IMR-90 (cell line): Measurements from ENCODE around the gene DBT. TPM values are rescaled to one million over a fixed set of nuclear protein-coding genes. Genes with fewer than 3 reads are reported as not detected.

Experiments
- ATAC-seq: fragments of 200-7000 bp; cut with Tn5 transposase; 2 replicates; pipeline ENCODE4 v1.9.1; 2020; ENCODE audit warnings: low read depth, mild to moderate bottlenecking, moderate library complexity
- BruUV-seq: library from RNA; stranded (reverse); fragments of 400-500 nt; replicated peaks from 2 replicates; lab custom pipeline; 2021; lab: Mats Ljungman, UMichigan
- CTCF ChIA-PET: fragments of 300-600 bp; formaldehyde crosslinking; extraction: SDS; loops from one replicate; lab custom pipeline; 2021; ENCODE audit warnings: antibody characterized with exemption; lab: Yijun Ruan, JAX
- POLR2A ChIA-PET: fragments of 300-600 bp; sonication (Branson Sonifier 250); formaldehyde crosslinking; loops from one replicate; lab custom pipeline; 2022; ENCODE audit warnings: antibody characterized with exemption; ENCODE audit not compliant: unreplicated experiment; lab: Charles Lee
- DNase-seq: peaks from one replicate; pipeline ENCODE4 v3.0.0; 2013
- H2AFZ ChIP-seq: replicated peaks from 2 replicates; pipeline ENCODE3; 2013; ENCODE audit warnings: low read length, mild to moderate bottlenecking; ENCODE audit not compliant: poor library complexity
- H2AK5ac ChIP-seq: 2 replicates; pipeline ENCODE4 v1.6.1; 2013; ENCODE audit warnings: low read depth, low read length, inconsistent platforms
- H2AK9ac ChIP-seq: replicated peaks from 2 replicates; pipeline ENCODE3; 2013; ENCODE audit warnings: mild to moderate bottlenecking, low read depth, low read length, moderate library complexity; ENCODE audit not compliant: poor library complexity
- H2BK120ac ChIP-seq: 2 replicates; pipeline ENCODE4 v1.6.1; 2013; ENCODE audit warnings: low read depth, low read length, inconsistent platforms
- H2BK15ac ChIP-seq: 3 replicates; pipeline ENCODE4 v1.6.1; 2013; ENCODE audit warnings: low read depth, low read length, inconsistent platforms
- H2BK20ac ChIP-seq: 2 replicates; pipeline ENCODE4 v1.6.1; 2013; ENCODE audit warnings: low read depth, mild to moderate bottlenecking, inconsistent platforms, low read length, moderate library complexity
- H2BK5ac ChIP-seq: 2 replicates; pipeline ENCODE4 v1.6.1; 2013; ENCODE audit warnings: mild to moderate bottlenecking, low read depth, low read length, inconsistent platforms; ENCODE audit not compliant: poor library complexity, severe bottlenecking
- H3K14ac ChIP-seq: replicated peaks from 2 replicates; pipeline ENCODE4 v1.6.1; 2013; ENCODE audit warnings: low read depth, low read length, inconsistent platforms
- H3K18ac ChIP-seq: 2 replicates; pipeline ENCODE4 v1.6.1; 2013; ENCODE audit warnings: low read depth, low read length, control low read depth
- H3K23ac ChIP-seq: 2 replicates; pipeline ENCODE4 v1.6.1; 2013; ENCODE audit warnings: low read depth, low read length, inconsistent platforms
- H3K27ac ChIP-seq: 2 replicates; pipeline ENCODE4 v1.5.1; 2013; ENCODE audit warnings: mild to moderate bottlenecking, control low read depth, low read length; ENCODE audit not compliant: insufficient read depth
- H3K27me3 ChIP-seq: 2 replicates; pipeline ENCODE4 v1.6.1; 2013; ENCODE audit warnings: low read length; ENCODE audit not compliant: control insufficient read depth, insufficient read depth
- H3K36me3 ChIP-seq: 2 replicates; pipeline ENCODE4 v1.6.1; 2013; ENCODE audit warnings: low read length, mixed read lengths; ENCODE audit not compliant: control insufficient read depth, insufficient read depth
- H3K4ac ChIP-seq: 2 replicates; pipeline ENCODE4 v1.6.1; 2013; ENCODE audit warnings: low read depth, low read length, inconsistent platforms
- H3K4me1 ChIP-seq: 2 replicates; pipeline ENCODE4 v1.6.1; 2013; ENCODE audit warnings: low read length, mixed read lengths; ENCODE audit not compliant: control insufficient read depth, insufficient read depth
- H3K4me2 ChIP-seq: 2 replicates; pipeline ENCODE4 v1.6.1; 2013; ENCODE audit warnings: low read depth, mild to moderate bottlenecking, control low read depth, low read length, moderate library complexity
- H3K4me3 ChIP-seq: 2 replicates; pipeline ENCODE4 v1.5.1; 2013; ENCODE audit warnings: low read depth, mild to moderate bottlenecking, control low read depth, low read length, moderate library complexity; ENCODE audit not compliant: insufficient read depth
- H3K56ac ChIP-seq: 2 replicates; pipeline ENCODE4 v1.6.1; 2013; ENCODE audit warnings: low read length, inconsistent platforms; ENCODE audit not compliant: insufficient read depth; ENCODE audit errors: extremely low read depth
- H3K79me1 ChIP-seq, 2 experiments: 2 replicates each; pipeline ENCODE4 v1.6.1; 2013; ENCODE audit warnings: low read length in 2 of 2, inconsistent platforms in 1 of 2, low read depth in 1 of 2
- H3K9ac ChIP-seq: 2 replicates; pipeline ENCODE4 v1.6.1; 2013; ENCODE audit warnings: low read depth, low read length, control low read depth
- H3K9me1 ChIP-seq: 2 replicates; pipeline ENCODE4 v1.6.1; 2013; ENCODE audit warnings: low read length, inconsistent platforms; ENCODE audit not compliant: insufficient read depth
- H3K9me3 ChIP-seq: 2 replicates; pipeline ENCODE4 v1.6.1; 2013; ENCODE audit warnings: low read length; ENCODE audit not compliant: control insufficient read depth, insufficient read depth
- H4K20me1 ChIP-seq: 2 replicates; pipeline ENCODE4 v1.6.1; 2013; ENCODE audit warnings: low read length, inconsistent platforms; ENCODE audit not compliant: insufficient read depth
- H4K5ac ChIP-seq: 2 replicates; pipeline ENCODE4 v1.6.1; 2013; ENCODE audit warnings: mild to moderate bottlenecking, low read depth, low read length, control low read depth
- H4K8ac ChIP-seq, 2 experiments: 2 replicates each; pipeline ENCODE4 v1.6.1; 2013; ENCODE audit warnings: low read depth in 2 of 2, low read length in 2 of 2, control low read depth in 1 of 2, inconsistent platforms in 1 of 2
- H4K91ac ChIP-seq: 2 replicates; pipeline ENCODE4 v1.6.1; 2013; ENCODE audit warnings: low read depth, low read length, inconsistent platforms; ENCODE audit not compliant: insufficient read depth
- FOS ChIP-seq: fragments of 150-350 bp; IDR thresholded peaks from 2 replicates; pipeline ENCODE4 v1.6.1; 2016; ENCODE audit warnings: low read depth, low read length
- MAZ ChIP-seq: IDR thresholded peaks from 2 replicates; pipeline ENCODE4 v1.6.1; 2012; ENCODE audit warnings: low read depth, mild to moderate bottlenecking, low read length, improper control_type of control experiment, moderate library complexity, borderline replicate concordance
- POLR2A ChIP-seq: IDR thresholded peaks from 2 replicates; pipeline ENCODE4 v1.6.1; 2012; ENCODE audit warnings: mild to moderate bottlenecking, low read depth, low read length
- RAD21 ChIP-seq: IDR thresholded peaks from 2 replicates; pipeline ENCODE4 v1.6.1; 2012; ENCODE audit warnings: low read length, improper control_type of control experiment
- RCOR1 ChIP-seq: IDR thresholded peaks from 2 replicates; pipeline ENCODE4 v1.6.1; 2012; ENCODE audit warnings: mild to moderate bottlenecking, low read length, improper control_type of control experiment; ENCODE audit not compliant: insufficient replicate concordance
- RFX5 ChIP-seq: IDR thresholded peaks from 2 replicates; pipeline ENCODE4 v1.8.0; 2012; ENCODE audit warnings: low read depth, mild to moderate bottlenecking, low read length, moderate library complexity
- SMC3 ChIP-seq: fragments of 150-350 bp; IDR thresholded peaks from 2 replicates; pipeline ENCODE4 v1.6.1; 2016; ENCODE audit warnings: low read depth, mild to moderate bottlenecking, antibody characterized with exemption, low read length, moderate library complexity
- WGBS, 2 experiments: methylation state at CpG; one replicate each; pipeline versions ENCODE4 v1.1.5 to v1.1.7; 2013; ENCODE audit warnings: missing lambda C conversion rate in 2 of 2; ENCODE audit not compliant: insufficient read length in 1 of 2; ENCODE audit errors: extremely low coverage in 2 of 2; 5-methylcytosine and 5-hydroxymethylcytosine counted together
- dilution Hi-C: fragments of 300-500 bp; cut with HindIII; formaldehyde crosslinking; loops from one replicate; pipeline ENCODE4 v1.14.3; 2018; ENCODE audit warnings: low sequenced_read_pairs; ENCODE audit not compliant: unreplicated experiment
- in situ Hi-C: fragments of 300-500 bp; cut with MboI; formaldehyde crosslinking; loops from 3 replicates; pipeline ENCODE4 v1.14.3; 2019; ENCODE audit warnings: low sequenced_read_pairs, inconsistent platforms, mixed read lengths
- intact Hi-C: fragments of 100-400 bp; cut with micrococcal nuclease; formaldehyde crosslinking; loops from 2 replicates; pipeline ENCODE4 v1.10.0; 2022
- polyA plus RNA-seq, 3 experiments: library from polyadenylated mRNA; depleted of rRNA; stranded (reverse); fragments of >200 nt; gene quantifications; 2 replicates each; pipeline ENCODE4 v1.2.3, GENCODE V29; 2012; ENCODE audit warnings: low replicate concordance in 1 of 3
- total RNA-seq: library from RNA; depleted of rRNA; stranded (reverse); fragments of >200 nt; gene quantifications from 2 replicates; pipeline ENCODE4 v1.2.3, GENCODE V29; 2012
- TF ChIP-seq, protein P1 (sequence below): fragments of 150-350 bp; IDR thresholded peaks from 2 replicates; pipeline ENCODE4 v1.6.1; 2017; ENCODE audit warnings: mild to moderate bottlenecking, antibody characterized with exemption, low read length, low read depth
- TF ChIP-seq, protein P2 (sequence below): conservative IDR thresholded peaks from 2 replicates; pipeline ENCODE4 v1.5.1; 2012; ENCODE audit warnings: mild to moderate bottlenecking, low read depth, low read length, improper control_type of control experiment

The DBT gene
- total and polyA plus RNA-seq, 2 of the 4 experiments (the other 2 are of a cell fraction), result 3.4 to 3.8 TPM

DNA sequence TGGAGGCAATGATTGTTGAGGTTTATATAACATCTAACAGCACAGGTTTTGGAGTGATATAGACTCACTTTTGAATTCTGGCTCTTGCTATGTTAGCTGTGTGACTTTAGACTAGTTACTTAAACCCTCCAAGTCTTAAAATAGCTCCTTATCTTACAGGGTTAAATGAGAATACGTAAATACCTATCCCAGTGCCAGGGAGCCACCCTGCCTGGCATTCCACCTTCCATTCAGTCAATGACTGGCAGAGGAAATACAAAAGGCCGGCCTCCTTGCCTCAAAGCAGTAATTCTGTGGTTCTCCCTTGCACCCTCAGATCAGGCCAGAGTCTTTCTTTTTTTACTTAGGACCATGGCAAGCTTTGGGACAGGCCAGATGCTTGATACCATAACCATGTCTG is 31.8 kb downstream of the DBT start:
- POLR2A ChIA-PET, result no interaction called here
- H2BK5ac ChIP-seq, result no peak overlapping the region
- H3K9me3 ChIP-seq, result no peaks in the 10 kb centered on the region
- H3K56ac ChIP-seq, result no peak overlapping the region
- dilution Hi-C loops, result no loop called here
- H2BK15ac ChIP-seq, result no peak overlapping the region
- peaks cover 31% of the 10 kb centered on the region for H3K36me3 ChIP-seq
- H3K4me3 ChIP-seq, result no peak overlapping the region
- H2AK9ac ChIP-seq, result no peak overlapping the region
- CTCF ChIA-PET, result interaction anchor here (0.6 kb wide), 2 partner anchors 147 to 1310 kb away, joined by 3 to 5 read pairs; no protein-coding TSS in a partner anchor
- no peak overlapping the region for H2BK120ac ChIP-seq
- H3K18ac ChIP-seq, result no peak overlapping the region
- no peaks in the 10 kb centered on the region for H3K79me1 ChIP-seq
- H4K20me1 ChIP-seq, result no peaks in the 10 kb centered on the region
- no peak for TF ChIP-seq FOS
- no peak for TF ChIP-seq RCOR1
- no peak for TF ChIP-seq MAZ
- TF ChIP-seq POLR2A, result no peak
- TF ChIP-seq, protein P1, sequence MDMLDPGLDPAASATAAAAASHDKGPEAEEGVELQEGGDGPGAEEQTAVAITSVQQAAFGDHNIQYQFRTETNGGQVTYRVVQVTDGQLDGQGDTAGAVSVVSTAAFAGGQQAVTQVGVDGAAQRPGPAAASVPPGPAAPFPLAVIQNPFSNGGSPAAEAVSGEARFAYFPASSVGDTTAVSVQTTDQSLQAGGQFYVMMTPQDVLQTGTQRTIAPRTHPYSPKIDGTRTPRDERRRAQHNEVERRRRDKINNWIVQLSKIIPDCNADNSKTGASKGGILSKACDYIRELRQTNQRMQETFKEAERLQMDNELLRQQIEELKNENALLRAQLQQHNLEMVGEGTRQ, result no peak
- TF ChIP-seq, protein P2, sequence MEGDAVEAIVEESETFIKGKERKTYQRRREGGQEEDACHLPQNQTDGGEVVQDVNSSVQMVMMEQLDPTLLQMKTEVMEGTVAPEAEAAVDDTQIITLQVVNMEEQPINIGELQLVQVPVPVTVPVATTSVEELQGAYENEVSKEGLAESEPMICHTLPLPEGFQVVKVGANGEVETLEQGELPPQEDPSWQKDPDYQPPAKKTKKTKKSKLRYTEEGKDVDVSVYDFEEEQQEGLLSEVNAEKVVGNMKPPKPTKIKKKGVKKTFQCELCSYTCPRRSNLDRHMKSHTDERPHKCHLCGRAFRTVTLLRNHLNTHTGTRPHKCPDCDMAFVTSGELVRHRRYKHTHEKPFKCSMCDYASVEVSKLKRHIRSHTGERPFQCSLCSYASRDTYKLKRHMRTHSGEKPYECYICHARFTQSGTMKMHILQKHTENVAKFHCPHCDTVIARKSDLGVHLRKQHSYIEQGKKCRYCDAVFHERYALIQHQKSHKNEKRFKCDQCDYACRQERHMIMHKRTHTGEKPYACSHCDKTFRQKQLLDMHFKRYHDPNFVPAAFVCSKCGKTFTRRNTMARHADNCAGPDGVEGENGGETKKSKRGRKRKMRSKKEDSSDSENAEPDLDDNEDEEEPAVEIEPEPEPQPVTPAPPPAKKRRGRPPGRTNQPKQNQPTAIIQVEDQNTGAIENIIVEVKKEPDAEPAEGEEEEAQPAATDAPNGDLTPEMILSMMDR, result no peak
- TF ChIP-seq RAD21, result no peak
- TF ChIP-seq RFX5, result no peak
- no peak for TF ChIP-seq SMC3
- no peak overlapping the region for H2AK5ac ChIP-seq
- no peak overlapping the region for H2BK20ac ChIP-seq
- H4K8ac ChIP-seq, result no peak overlapping the region
- H3K27ac ChIP-seq, result no peak overlapping the region
- H4K5ac ChIP-seq, result no peak overlapping the region
- H3K9ac ChIP-seq, result no peak overlapping the region
- in situ Hi-C loops, result no loop called here
- no peak overlapping the region for H3K14ac ChIP-seq
- no TSS peak for BruUV-seq
- H3K4me2 ChIP-seq, result no peak overlapping the region
- WGBS, 2 experiments, result no CpG with 5 or more reads among the region's 2 CpGs
- H3K4ac ChIP-seq, result no peak overlapping the region
- DNase-seq (no peak), ATAC-seq (no peak)
- H3K4me1 ChIP-seq, result no peaks in the 10 kb centered on the region
- H3K9me1 ChIP-seq, result no peaks in the 10 kb centered on the region
- intact Hi-C loops, result no loop called here
- H3K27me3 ChIP-seq, result no peaks in the 10 kb centered on the region
- no peak overlapping the region for H2AFZ ChIP-seq
- H3K23ac ChIP-seq, result no peak overlapping the region
- H4K91ac ChIP-seq, result no peak overlapping the region
